Vagina (tissue), 2 donors: Measurements from ENCODE around the gene RAB3IL1. TPM values are rescaled to one million over a fixed set of nuclear protein-coding genes. Genes with fewer than 3 reads are reported as not detected.

ENCODE experiments used
- DNase-seq, 2 donors: peaks; one replicate each; pipeline ENCODE4 v3.0.0-alpha.2; 2017; ENCODE audit errors: extremely low spot score in 2 of 2
- H3K27ac ChIP-seq: fragments of 200-600 bp; sonication (generic); one replicate; pipeline ENCODE4 v1.5.1; 2019
- H3K27me3 ChIP-seq: fragments of 200-600 bp; sonication (generic); one replicate; pipeline ENCODE4 v1.5.1; 2019
- H3K36me3 ChIP-seq, 2 donors: fragments of 200-600 bp; sonication (generic); one replicate each; pipeline ENCODE4 v1.5.1; 2017 to 2019
- H3K4me1 ChIP-seq: fragments of 200-600 bp; sonication (generic); one replicate; pipeline ENCODE4 v1.5.1; 2019
- H3K4me3 ChIP-seq, 2 donors: fragments of 200-600 bp; sonication (generic); 1 replicate in 1 of 2; 2 replicates in 1 of 2; pipeline ENCODE4 v1.5.1; 2016 to 2019
- H3K9me3 ChIP-seq: fragments of 200-600 bp; sonication (generic); one replicate; pipeline ENCODE4 v1.5.1; 2019
- POLR2A ChIP-seq, 2 donors: fragments of 450-650 bp; IDR thresholded peaks; one replicate each; pipeline ENCODE4 v1.6.1; 2017; ENCODE audit warnings: antibody characterized with exemption in 2 of 2, mild to moderate bottlenecking in 2 of 2, moderate library complexity in 2 of 2
- POLR2AphosphoS5 ChIP-seq, 2 donors: sonication (generic); formaldehyde crosslinking; IDR thresholded peaks; one replicate each; pipeline ENCODE4 v1.9.0; 2017; ENCODE audit warnings: antibody characterized with exemption in 2 of 2, mild to moderate bottlenecking in 2 of 2, low read depth in 1 of 2; ENCODE audit not compliant: insufficient read depth in 1 of 2
- intact Hi-C: fragments of 100-400 bp; cut with DNase I; formaldehyde crosslinking; loops from one replicate; pipeline ENCODE4 v1.15.1; 2023
- total RNA-seq: library from RNA; depleted of rRNA; stranded (reverse); fragments of >200 nt; gene quantifications from one replicate; pipeline ENCODE4 v1.2.3, GENCODE V29; 2016
- TF ChIP-seq, protein P1 (sequence below), 3 experiments: fragments of 450-650 bp in 2 of 3; fragments of 200-600 bp in 1 of 3; sonication (generic) in 1 of 3; IDR thresholded peaks; one replicate each; pipeline ENCODE4 v1.5.1; 2017 to 2019; ENCODE audit warnings: antibody characterized with exemption in 3 of 3, mild to moderate bottlenecking in 2 of 3, moderate library complexity in 2 of 3

The RAB3IL1 gene
- total RNA-seq, 1 donor from 2014 or later = 32.2 TPM

DNA sequence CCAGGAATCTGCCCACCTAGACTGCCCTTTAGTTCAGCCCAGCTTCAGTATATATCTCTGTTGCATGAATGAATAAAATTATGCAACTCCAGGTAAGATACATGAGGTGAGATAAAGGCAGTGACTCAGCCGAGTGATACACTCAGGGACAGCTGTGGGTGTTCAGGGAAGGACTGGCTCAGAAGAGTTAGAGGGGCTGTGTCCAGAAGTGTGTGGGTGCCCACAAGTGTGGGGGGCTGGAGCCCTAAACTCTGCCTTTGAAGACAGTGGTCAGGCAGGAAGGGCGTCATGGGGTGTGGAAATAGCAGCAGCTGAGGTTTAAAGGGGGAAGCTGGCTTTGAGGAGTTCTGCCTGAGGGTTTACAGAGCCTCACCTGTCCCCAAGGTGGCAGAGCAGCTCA lies 41.7 kb upstream of the RAB3IL1 start:
- Histone ChIP-seq H3K27ac (no peak overlapping the region), H3K9me3 (no peaks in the 10 kb centered on the region), H3K4me1 (peaks cover 63% of the 10 kb centered on the region), H3K4me3 (no peak overlapping the region), H3K36me3 (peaks cover 0 to 14% of the 10 kb centered on the region in 2 donors), H3K27me3 (no peaks in the 10 kb centered on the region)
- DNase-seq = no peak
- intact Hi-C loops = no loop called here
- TF ChIP-seq POLR2AphosphoS5 (IDR thresholded peaks at IDR 0.05; ENCODE audit: insufficient read depth in 1 of 2, low read depth in 1 of 2) (no peak), POLR2A (IDR thresholded peaks at IDR 0.05) (no peak)
- TF ChIP-seq, protein P1, sequence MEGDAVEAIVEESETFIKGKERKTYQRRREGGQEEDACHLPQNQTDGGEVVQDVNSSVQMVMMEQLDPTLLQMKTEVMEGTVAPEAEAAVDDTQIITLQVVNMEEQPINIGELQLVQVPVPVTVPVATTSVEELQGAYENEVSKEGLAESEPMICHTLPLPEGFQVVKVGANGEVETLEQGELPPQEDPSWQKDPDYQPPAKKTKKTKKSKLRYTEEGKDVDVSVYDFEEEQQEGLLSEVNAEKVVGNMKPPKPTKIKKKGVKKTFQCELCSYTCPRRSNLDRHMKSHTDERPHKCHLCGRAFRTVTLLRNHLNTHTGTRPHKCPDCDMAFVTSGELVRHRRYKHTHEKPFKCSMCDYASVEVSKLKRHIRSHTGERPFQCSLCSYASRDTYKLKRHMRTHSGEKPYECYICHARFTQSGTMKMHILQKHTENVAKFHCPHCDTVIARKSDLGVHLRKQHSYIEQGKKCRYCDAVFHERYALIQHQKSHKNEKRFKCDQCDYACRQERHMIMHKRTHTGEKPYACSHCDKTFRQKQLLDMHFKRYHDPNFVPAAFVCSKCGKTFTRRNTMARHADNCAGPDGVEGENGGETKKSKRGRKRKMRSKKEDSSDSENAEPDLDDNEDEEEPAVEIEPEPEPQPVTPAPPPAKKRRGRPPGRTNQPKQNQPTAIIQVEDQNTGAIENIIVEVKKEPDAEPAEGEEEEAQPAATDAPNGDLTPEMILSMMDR (IDR thresholded peaks at IDR 0.05) = no peak

DNA sequence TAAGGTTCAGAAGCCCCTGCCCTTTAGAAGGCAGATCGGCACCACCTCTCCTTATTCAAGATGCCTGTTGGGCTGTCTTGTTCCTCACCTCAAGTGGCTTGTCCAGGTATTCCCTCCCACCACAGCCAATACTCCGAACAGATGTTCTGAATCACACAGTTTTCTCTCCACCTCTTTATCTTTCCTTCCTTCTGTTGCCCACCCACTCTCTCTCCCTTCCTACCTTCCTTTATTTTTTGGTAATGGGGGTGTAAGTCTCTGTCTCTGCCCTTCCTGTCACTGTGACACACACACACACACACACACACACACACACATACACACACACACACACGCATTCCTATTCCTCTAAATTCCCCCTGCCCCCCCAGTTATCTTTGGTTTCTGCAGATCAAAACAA lies 41.2 kb upstream of the RAB3IL1 start:
- Histone ChIP-seq H3K4me1 (peaks cover 58% of the 10 kb centered on the region), H3K27ac (no peak overlapping the region)
- no peak for DNase-seq

DNA sequence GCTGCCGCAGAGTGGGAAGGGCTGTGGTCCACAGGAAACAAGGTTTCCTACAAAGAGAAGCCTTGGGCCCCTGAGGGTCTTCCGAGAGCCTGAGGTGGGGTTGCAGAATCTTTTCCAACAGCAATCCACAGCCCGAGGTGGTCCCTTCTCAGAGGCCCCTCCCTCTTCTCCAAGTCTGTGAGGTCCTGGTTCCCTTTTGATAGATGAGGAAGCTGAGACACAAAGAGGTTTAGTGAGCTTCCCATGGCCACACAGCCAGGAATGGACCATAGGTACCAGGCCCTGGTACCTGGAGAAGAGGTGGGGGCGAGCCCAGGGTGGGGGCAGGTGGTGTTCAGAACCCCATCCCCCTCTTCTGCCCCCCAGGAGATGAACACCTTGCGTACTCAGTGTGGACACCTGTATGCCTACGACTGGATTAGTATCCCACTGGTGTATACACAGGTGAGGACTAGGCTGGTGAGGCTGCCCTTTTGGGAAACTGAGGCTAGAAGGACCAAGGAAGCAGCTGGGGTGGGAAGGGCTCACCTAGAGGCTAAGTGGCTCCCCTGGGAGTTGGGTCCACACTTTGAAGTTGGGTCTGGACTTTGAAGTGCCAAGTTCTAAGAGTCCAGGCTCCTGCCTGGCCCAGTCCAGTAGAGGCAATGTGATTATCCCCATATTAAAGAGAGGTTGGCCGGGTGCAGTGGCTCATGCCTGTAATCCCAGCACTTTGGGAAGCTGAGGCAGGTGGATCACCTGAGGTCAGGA lies 39.8 kb upstream of the RAB3IL1 start:
- TF ChIP-seq, protein P1 (IDR thresholded peaks at IDR 0.05) = no peak
- TF ChIP-seq POLR2A (IDR thresholded peaks at IDR 0.05) (no peak), POLR2AphosphoS5 (IDR thresholded peaks at IDR 0.05; ENCODE audit: insufficient read depth in 1 of 2, low read depth in 1 of 2) (no peak)
- Histone ChIP-seq H3K4me1 (peaks cover 44% of the 10 kb centered on the region), H3K4me3 (no peak overlapping the region), H3K9me3 (no peaks in the 10 kb centered on the region), H3K27me3 (no peaks in the 10 kb centered on the region), H3K27ac (peak overlapping the region; percentile 95), H3K36me3 (peaks cover 0 to 4% of the 10 kb centered on the region in 2 donors)
- no peak for DNase-seq
- intact Hi-C loops = no loop called here

More for the DNA sequence above, 41.2 kb upstream of the RAB3IL1 start:
- Histone ChIP-seq H3K27me3 (no peaks in the 10 kb centered on the region), H3K9me3 (no peaks in the 10 kb centered on the region), H3K4me3 (no peak overlapping the region), H3K36me3 (peaks cover 0 to 8% of the 10 kb centered on the region in 2 donors)
- intact Hi-C loops = no loop called here
- TF ChIP-seq POLR2AphosphoS5 (IDR thresholded peaks at IDR 0.05; ENCODE audit: insufficient read depth in 1 of 2, low read depth in 1 of 2) (no peak), POLR2A (IDR thresholded peaks at IDR 0.05) (no peak)
- TF ChIP-seq, protein P1 (IDR thresholded peaks at IDR 0.05) = no peak

DNA sequence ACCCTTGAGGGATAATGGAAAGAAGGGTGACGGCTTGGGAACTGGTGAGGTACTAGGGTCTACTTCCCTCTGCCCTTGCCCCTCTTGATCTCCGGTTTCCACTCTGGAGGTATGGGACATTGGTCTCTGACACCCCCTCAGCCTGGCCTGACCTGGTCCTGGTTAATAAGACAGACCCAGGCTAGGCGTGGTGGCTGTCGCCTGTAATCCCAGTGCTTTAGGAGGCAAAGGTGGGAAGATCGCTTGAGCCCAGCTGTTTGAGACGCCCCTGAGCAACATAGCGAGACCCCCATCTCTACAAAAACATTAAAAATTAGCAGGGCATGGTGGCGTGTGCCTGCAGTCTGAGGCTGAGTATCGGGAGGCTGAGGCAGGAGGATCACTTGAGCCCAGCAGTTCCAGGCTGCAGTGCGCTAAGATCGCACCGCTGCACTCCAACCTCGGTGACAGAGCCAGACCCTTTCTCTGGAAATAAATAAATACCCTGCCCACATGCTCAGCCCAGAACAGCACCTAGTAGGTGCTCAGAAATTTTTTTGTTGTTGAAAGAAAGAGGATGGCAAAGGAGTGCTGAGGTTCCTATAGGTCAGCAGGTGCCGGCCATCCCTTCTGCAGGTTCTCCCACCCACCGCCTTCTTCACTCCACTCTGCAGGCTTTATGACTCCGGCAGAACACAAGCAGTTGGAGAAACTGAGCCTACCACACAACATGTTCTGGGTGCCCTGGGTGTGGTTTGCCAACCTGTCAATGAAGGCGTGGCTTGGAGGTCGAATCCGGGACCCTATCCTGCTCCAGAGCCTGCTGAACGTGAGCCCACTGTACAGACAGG lies 39.0 kb upstream of the RAB3IL1 start:
- peak overlapping the region; percentile 95 for H3K27ac ChIP-seq
- TF ChIP-seq POLR2AphosphoS5 (IDR thresholded peaks at IDR 0.05; ENCODE audit: insufficient read depth in 1 of 2, low read depth in 1 of 2) (no peak), POLR2A (IDR thresholded peaks at IDR 0.05) (no peak)
- TF ChIP-seq, protein P1 (IDR thresholded peaks at IDR 0.05) = no peak
- no peaks in the 10 kb centered on the region for H3K9me3 ChIP-seq
- intact Hi-C loops = no loop called here
- H3K27me3 ChIP-seq = no peaks in the 10 kb centered on the region
- DNase-seq = peak in 1 of 2 donors; percentile 87
- peaks cover 0 to 4% of the 10 kb centered on the region in 2 donors for H3K36me3 ChIP-seq
- H3K4me1 ChIP-seq = peaks cover 37% of the 10 kb centered on the region
- H3K4me3 ChIP-seq = peak overlapping the region in 1 of 2 donors; percentile 61
